Right atrium auricular region (tissue), 2 donors: Measurements from ENCODE around the gene KAZN. TPM values are rescaled to one million over a fixed set of nuclear protein-coding genes. Genes with fewer than 3 reads are reported as not detected.

ENCODE experiments used
- DNase-seq: peaks from one replicate; pipeline ENCODE4 v3.0.0-alpha.2; 2019; ENCODE audit warnings: low spot score
- H3K27ac ChIP-seq, 2 donors: fragments of 200-600 bp; sonication (generic); 1 replicate in 1 of 2; 2 replicates in 1 of 2; pipeline ENCODE4 v1.5.1; 2016 to 2019
- H3K27me3 ChIP-seq, 2 donors: fragments of 200-600 bp; sonication (generic); one replicate each; pipeline versions ENCODE4 v1.5.1 to v1.6.0; 2017 to 2019
- H3K36me3 ChIP-seq: fragments of 200-600 bp; sonication (generic); one replicate; pipeline ENCODE4 v1.5.1; 2016
- H3K4me1 ChIP-seq, 2 donors: fragments of 200-600 bp; sonication (generic); one replicate each; pipeline versions ENCODE4 v1.5.1 to v1.6.0; 2017 to 2019
- H3K4me3 ChIP-seq, 2 donors: fragments of 200-600 bp; sonication (generic); 1 replicate in 1 of 2; 2 replicates in 1 of 2; pipeline ENCODE4 v1.5.1; 2017 to 2019; ENCODE audit warnings: mild to moderate bottlenecking in 1 of 2, moderate library complexity in 1 of 2
- H3K9me3 ChIP-seq, 2 donors: fragments of 200-600 bp; sonication (generic); one replicate each; pipeline ENCODE4 v1.5.1; 2019
- total RNA-seq, 2 donors: library from RNA; depleted of rRNA; stranded (reverse); fragments of >200 nt; gene quantifications; one replicate each; pipeline ENCODE4 v1.1.0, GENCODE V29; 2016
- TF ChIP-seq, protein P1 (sequence below), 2 donors: fragments of 200-600 bp; sonication (generic); IDR thresholded peaks; one replicate each; pipeline ENCODE4 v1.5.1; 2019; ENCODE audit warnings: antibody characterized with exemption in 2 of 2

The KAZN gene
- total RNA-seq, 2 donors from 2014 or later = 3.9 to 6.8 TPM

DNA sequence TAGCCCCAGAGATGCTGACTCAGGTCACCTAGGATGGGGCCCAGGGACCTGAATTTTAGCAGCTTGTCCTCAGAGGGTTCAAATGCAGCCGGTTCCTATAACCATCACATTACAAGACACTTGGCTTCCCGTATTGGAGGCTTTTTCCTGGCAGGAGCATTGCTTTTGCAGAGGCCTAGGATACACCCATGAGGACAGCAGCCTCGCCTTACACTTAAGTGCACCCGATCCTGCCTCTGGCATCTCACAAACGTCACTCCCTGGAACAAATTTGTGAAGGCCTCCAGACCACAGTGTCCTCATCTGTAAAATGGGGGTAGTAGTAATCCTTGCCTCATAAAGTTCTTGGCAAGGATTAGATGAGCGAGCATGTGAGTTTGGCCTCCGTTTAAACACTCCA lies 130.0 kb downstream of the KAZN start:
- H3K9me3 ChIP-seq = no peaks in the 10 kb centered on the region
- H3K4me3 ChIP-seq = no peak overlapping the region
- no peaks in the 10 kb centered on the region for H3K27me3 ChIP-seq
- H3K36me3 ChIP-seq = no peaks in the 10 kb centered on the region
- H3K27ac ChIP-seq = no peak overlapping the region
- DNase-seq = no peak
- TF ChIP-seq, protein P1, sequence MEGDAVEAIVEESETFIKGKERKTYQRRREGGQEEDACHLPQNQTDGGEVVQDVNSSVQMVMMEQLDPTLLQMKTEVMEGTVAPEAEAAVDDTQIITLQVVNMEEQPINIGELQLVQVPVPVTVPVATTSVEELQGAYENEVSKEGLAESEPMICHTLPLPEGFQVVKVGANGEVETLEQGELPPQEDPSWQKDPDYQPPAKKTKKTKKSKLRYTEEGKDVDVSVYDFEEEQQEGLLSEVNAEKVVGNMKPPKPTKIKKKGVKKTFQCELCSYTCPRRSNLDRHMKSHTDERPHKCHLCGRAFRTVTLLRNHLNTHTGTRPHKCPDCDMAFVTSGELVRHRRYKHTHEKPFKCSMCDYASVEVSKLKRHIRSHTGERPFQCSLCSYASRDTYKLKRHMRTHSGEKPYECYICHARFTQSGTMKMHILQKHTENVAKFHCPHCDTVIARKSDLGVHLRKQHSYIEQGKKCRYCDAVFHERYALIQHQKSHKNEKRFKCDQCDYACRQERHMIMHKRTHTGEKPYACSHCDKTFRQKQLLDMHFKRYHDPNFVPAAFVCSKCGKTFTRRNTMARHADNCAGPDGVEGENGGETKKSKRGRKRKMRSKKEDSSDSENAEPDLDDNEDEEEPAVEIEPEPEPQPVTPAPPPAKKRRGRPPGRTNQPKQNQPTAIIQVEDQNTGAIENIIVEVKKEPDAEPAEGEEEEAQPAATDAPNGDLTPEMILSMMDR (IDR thresholded peaks at IDR 0.05) = no peak
- H3K4me1 ChIP-seq = no peaks in the 10 kb centered on the region

DNA sequence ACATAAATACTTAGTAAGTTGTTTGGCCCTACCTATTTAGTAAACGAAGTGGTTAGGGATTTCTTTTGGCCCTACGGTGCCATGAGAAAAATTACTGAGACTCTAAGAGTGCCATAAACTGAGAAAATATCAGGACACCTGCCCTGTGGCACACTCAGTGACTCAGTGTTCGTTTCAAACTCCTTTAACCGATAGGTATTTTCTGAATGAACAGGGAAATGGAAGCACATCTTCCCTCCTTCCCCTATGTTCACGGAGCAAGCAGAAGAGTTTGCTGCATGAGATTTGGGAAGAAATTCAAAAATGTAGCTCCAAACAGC lies 134.2 kb downstream of the KAZN start:
- TF ChIP-seq, protein P1 (IDR thresholded peaks at IDR 0.05) = no peak
- Histone ChIP-seq H3K4me1 (no peaks in the 10 kb centered on the region), H3K27me3 (no peaks in the 10 kb centered on the region), H3K4me3 (no peak overlapping the region), H3K36me3 (no peaks in the 10 kb centered on the region), H3K27ac (no peak overlapping the region), H3K9me3 (no peaks in the 10 kb centered on the region)
- no peak for DNase-seq

DNA sequence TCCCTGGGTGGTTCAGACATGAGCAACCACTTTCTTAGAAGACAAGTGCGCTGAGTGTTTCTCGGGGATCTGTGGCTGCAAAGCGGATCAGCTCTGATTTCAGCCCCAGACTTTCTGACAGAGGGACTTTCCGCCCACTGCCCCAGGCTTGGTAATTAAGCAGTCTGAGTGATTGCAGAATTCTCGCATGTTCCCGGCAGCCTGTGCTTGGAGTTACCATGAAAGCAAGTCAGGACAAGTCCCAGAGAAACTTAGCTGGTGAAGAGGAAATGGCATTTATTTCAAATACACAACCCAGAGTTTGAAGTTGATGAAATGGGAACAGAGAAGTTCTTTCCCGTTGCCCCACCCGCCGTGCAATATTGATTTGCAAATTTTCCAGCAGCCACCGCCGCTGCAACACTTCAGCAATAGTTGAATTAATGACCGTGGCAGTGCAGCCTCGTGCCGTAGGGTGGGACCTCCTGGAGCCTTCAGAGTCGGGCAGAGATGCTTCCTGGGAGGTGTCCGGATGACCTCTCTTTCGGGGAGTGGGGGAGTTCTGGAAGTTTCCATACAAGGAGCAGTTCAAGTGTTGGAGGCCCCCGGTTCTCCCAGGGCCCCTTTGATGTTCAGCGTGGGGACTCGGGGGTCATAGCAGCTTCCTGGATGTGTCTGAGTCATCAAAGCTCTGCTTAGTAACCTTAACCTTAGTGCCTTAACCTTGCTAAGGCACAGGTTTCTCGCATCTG lies 134.7 kb downstream of the KAZN start:
- no peaks in the 10 kb centered on the region for H3K4me1 ChIP-seq
- no peak for DNase-seq
- H3K9me3 ChIP-seq = no peaks in the 10 kb centered on the region
- TF ChIP-seq, protein P1 (IDR thresholded peaks at IDR 0.05) = no peak
- no peak overlapping the region for H3K27ac ChIP-seq
- H3K27me3 ChIP-seq = no peaks in the 10 kb centered on the region
- no peak overlapping the region for H3K4me3 ChIP-seq
- H3K36me3 ChIP-seq = no peaks in the 10 kb centered on the region

DNA sequence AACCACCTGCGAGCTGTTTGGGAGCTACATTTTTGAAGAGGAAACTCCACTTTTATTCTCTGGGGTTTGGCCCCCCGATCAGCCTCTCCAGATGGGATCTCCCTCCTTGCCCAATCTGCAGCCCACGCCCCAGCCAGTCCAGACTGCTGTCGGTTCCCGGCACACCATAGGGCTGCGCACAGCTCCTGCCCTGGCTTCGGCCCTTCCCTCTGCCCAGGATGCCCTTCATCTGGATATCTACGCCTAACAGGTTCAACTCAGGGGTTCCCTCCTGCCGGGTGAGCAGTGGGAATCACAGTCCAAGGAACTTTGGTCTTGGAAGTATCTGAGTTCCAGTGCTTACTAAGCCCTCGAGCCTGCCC lies 135.3 kb downstream of the KAZN start:
- H3K27me3 ChIP-seq = no peaks in the 10 kb centered on the region
- H3K27ac ChIP-seq = no peak overlapping the region
- H3K4me3 ChIP-seq = no peak overlapping the region
- no peaks in the 10 kb centered on the region for H3K9me3 ChIP-seq
- H3K4me1 ChIP-seq = no peaks in the 10 kb centered on the region
- no peak for DNase-seq
- TF ChIP-seq, protein P1 (IDR thresholded peaks at IDR 0.05) = no peak
- no peaks in the 10 kb centered on the region for H3K36me3 ChIP-seq

DNA sequence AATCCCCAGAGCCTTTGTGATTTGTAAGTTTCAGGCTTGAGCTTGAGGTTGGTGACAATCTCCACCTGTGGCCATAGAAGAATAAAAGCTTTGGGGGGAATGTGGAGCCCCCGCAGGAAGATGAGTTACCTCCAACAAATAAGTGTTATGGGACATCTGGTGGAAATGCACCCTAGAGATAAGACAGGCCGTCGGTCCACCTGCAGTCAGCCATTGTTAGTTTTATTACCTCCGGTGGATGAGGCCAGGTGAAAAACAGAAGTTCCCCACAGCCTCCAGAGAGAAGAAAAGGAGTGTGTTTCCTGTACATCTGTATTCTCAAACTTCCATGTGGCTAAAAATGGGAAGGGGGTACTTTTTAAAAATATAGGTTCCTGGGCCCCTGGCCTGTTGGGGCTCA lies 137.4 kb downstream of the KAZN start:
- no peaks in the 10 kb centered on the region for H3K9me3 ChIP-seq
- H3K27ac ChIP-seq = no peak overlapping the region
- H3K4me1 ChIP-seq = no peaks in the 10 kb centered on the region
- H3K4me3 ChIP-seq = no peak overlapping the region
- no peaks in the 10 kb centered on the region for H3K36me3 ChIP-seq
- H3K27me3 ChIP-seq = no peaks in the 10 kb centered on the region
- DNase-seq = no peak
- TF ChIP-seq, protein P1 (IDR thresholded peaks at IDR 0.05) = no peak

DNA sequence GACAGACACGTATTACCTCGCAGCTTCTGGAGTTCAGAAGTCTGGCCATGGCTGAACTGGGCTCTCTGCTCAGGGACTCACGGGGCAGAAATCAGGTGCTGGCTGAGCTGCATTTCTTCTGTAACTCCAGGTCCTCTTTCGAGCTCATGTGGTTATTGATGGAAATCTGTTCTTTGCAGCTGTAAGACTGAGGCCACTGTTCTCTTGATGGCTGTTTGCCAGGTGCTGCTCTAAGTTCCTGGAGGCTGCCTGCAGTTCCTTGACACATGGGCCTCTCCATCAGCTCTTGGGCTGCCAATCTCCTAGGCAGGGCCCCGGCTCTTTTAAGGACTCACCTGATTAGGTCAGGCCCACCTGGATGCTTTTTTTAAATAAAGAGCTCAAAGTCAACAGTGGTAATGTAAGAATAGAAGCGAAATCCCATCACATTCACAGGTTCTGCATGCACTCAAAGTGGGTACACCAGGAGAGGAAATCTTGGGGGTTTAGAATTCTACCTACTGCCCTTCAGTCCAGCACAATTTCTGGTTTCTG lies 139.1 kb downstream of the KAZN start:
- TF ChIP-seq, protein P1 (IDR thresholded peaks at IDR 0.05) = no peak
- Histone ChIP-seq H3K9me3 (no peaks in the 10 kb centered on the region), H3K4me3 (no peak overlapping the region), H3K36me3 (no peaks in the 10 kb centered on the region), H3K27ac (no peak overlapping the region), H3K4me1 (no peaks in the 10 kb centered on the region), H3K27me3 (no peaks in the 10 kb centered on the region)
- no peak for DNase-seq
